Measurements from ENCODE around the gene PTGER1.
"Not testable (repeated sequence)": the region's sequence is repeated elsewhere in the genome, so short reads cannot be mapped to it uniquely, and the experiment has no call there.

Gene PTGER1

DNA sequence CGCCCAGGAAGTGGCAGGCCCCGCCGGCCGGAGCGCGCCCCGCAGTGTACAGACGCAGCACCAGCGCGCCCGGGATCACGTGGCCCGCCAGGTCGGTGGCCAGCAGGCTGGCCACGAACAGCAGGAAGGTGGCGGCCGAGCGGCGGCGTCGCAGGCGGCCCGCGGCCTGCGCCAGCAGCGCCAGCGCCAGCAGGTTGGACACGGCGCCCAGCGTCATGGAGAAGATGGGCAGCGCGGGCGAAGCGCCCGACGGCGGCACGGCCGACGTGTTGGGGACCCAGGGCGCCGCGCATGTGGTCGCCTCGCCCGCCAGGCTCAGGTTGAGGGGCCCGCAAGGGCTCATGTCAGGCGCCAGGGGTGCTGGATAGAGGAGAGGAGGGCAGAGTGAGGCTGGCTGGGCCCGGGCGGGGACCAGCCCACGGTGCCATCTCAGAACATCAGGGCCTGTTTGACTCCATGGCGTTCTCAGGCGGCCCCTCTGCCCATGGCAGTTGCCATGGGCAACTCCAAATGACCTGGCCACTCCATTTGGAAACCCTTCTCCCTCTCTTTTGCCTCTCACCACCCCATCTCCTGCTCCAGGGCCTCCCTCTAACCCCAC lies 1.1 kb downstream of the PTGER1 start:
- DNase-seq: peak in 1 of 2 experiments; percentile 27

DNA sequence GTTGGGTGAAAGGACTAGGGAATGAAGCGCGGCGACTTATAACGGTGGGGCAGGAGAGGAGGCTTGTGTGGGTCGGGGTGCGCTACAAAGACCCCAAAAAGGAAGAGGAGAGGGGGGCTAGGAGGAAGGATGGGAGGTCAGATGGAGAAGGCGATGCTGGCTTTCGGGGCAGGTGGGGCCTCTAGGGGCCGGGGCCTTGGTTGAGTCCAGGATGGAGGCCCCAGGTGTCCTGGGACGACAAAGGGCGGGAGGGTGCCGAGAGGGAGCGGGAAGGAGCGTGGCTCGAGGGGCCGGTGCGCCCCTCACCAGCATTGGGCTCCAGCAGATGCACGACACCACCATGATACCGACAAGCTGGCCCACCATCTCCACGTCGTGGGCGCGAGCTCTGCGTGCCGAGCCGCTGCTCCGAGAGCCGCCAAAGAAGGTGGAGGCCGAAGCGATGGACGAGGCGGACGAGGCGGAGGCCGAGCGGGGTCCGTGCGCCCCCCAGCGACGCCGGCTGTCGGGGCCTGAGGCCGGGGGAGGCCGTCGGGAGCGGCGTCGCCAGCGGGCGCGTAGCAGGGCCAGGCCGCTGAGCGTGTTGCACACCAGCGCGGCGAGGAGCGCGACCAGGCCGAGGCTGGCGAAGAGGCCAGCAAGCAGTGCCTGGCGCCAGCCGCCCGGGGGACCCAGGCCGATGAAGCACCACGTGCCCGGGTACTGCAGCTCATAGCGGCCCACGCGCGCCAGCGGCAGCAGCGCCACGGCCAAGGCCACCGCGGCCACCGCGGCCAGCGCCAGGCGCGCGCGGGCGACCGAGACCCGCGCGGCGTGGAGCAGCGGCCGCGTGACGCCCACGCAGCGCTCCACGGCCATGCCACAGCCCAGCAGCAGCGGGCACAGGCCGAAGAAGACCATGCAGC lies 1.8 kb downstream of the PTGER1 start:
- DNase-seq: no peak

DNA sequence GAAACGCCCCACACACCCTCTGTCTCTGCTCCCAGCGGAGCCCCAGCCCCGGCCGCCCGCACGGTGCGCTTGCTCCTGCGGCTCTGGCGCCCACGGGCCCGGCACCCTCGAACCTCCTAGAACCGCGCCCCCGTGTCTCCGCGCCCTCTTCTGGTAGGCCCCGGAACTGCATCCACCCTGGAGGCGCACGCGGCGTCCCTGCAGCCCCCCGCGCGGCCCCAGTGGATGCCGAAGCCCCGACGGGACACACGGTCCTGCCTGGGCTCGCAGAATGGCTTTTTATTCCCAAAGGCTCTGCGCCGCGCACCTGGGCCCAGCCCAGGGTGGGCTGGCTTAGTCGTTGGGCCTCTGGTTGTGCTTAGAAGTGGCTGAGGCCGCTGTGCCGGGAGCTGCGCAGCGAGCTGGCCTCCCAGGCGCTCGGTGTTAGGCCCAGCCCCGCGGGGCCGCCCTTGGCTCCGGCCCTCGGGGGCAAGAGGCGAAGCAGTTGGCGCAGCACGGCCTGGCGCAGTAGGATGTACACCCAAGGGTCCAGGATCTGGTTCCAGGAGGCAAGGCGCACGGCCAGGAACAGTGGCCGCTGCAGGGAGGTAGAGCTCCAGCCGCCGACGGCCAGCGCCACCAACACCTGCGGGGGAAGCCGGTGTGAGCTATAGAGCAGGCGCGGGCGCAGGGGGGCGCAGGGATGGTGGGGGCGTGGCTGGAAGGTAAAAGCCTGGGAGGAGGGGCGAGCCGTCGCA lies 2.8 kb downstream of the PTGER1 start:
- DNase-seq: peak; percentile 58 to 63

DNA sequence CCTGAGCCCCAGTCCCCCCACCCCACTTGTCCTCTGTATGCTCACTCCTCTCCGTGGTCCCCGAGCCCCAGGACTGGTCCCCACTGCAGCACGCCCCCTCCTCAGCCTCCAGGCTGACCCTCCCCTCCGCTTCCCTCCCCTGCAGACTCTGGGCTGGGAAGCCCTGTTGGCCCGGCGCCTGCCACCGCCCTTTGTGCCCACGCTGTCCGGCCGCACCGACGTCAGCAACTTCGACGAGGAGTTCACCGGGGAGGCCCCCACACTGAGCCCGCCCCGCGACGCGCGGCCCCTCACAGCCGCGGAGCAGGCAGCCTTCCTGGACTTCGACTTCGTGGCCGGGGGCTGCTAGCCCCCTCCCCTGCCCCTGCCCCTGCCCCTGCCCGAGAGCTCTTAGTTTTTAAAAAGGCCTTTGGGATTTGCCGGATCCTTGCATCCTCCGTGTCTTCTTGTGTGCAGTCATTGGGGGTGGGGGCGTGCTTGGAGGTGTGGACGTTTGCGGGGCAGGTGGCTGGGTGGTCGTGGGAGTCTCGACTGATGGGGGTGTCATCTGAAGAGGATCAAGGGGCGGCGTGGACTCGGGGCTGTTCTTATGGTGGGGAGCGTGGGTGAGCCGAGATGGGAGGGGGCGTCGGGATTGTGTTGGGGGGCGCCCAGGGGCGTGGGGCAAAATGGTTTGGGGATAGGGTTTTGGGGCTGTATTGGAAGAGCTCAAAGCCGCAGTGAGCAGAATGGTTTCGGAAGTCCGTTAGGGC lies 3.5 kb downstream of the PTGER1 start:
- DNase-seq: no peak

DNA sequence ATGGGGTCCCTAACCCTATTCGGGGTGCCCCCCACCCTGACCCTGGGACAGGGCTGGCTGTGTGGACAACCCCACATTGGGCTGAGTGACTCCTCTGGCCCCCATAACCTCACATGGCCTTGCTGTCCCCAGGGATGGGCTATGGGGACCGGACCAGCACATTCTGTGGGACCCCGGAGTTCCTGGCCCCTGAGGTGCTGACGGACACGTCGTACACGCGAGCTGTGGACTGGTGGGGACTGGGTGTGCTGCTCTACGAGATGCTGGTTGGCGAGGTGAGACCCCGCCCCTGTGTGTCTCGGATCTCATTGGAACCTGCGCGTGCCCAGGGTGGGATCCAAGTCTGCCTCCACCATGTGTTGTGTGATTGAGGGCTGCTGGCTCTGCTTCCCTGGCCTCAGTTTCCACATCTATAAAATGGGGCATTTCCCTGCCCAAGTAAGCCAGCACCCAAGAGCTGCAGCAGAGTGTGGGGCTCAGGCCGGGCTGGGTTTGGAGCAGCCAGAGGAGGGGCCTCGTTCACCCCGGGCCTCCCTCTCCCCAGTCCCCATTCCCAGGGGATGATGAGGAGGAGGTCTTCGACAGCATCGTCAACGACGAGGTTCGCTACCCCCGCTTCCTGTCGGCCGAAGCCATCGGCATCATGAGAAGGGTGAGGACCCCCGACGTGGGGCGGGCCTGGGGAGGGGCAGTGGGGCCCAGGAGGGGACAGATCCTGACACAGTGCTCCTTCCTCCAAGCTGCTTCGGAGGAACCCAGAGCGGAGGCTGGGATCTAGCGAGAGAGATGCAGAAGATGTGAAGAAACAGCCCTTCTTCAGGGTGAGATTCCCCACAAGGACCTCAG lies 4.9 kb downstream of the PTGER1 start:
- no peak for DNase-seq

DNA sequence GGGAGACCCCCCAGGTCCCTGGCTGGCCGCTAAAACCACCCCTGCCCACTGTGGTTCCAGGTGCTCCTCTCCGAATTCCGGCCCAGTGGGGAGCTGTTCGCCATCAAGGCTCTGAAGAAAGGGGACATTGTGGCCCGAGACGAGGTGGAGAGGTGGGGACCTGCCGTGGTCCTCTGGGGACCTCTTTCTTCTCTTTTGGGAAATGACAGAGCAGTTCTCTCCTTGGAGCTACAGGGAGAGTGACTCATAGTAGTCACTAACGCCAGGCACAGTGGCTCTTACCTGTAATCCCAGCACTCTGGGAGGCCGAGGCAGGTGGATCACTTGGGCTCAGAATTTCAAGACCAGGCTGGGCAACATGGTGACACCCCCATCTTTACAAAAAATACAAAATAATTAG lies 7.3 kb downstream of the PTGER1 start:
- DNase-seq: peak in 1 of 2 experiments; percentile 31

DNA sequence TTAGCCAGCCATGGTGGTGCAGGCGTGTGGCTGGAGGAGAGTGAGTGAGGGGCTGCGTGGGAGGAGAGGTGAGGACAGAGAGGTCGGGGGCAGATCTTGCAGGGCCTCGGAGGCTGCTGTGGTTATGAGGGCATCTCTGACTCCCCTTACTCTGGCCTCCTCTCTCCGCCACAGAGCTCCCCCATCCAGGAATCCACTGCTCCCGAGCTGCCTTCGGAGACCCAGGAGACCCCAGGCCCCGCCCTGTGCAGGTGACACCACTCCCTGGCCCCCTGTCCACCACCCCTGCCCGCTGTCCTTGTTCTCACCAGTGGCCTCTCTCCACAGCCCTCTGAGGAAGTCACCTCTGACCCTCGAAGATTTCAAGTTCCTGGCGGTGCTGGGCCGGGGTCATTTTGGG lies 7.8 kb downstream of the PTGER1 start:
- DNase-seq: no peak

DNA sequence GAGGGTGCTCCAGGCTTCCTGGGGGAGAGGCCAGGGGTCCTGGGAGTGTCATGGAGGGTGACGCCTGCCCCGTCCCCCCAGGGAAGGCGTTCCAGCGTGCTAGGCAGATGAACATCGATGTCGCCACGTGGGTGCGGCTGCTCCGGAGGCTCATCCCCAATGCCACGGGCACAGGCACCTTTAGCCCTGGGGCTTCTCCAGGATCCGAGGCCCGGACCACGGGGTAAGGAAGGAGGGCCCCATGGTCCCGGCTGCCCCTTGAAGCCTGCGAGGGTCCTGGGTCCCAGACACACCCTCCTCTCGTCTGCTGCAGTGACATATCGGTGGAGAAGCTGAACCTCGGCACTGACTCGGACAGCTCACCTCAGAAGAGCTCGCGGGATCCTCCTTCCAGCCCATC lies 11.4 kb downstream of the PTGER1 start:
- DNase-seq: no peak

DNA sequence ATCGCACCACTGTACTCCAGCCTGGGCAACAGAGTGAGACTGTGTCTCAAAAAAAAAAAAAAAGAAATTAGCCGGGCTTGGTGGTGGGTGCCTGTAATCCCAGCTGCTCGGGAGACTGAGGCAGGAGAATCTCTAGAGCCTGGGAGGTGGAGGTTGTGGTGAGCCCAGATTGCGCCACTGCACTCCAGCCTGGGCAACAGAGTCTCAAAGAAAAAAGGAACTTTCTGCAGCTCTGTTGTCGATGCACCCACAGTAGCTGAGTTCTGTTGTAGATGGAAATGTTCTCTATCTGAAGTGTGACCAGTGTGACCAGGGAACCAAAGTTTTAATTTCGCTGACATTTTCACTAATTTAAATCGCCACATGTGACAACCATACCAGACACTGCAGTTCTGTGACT lies 12.8 kb downstream of the PTGER1 start:
- not testable (repeated sequence) for DNase-seq

DNA sequence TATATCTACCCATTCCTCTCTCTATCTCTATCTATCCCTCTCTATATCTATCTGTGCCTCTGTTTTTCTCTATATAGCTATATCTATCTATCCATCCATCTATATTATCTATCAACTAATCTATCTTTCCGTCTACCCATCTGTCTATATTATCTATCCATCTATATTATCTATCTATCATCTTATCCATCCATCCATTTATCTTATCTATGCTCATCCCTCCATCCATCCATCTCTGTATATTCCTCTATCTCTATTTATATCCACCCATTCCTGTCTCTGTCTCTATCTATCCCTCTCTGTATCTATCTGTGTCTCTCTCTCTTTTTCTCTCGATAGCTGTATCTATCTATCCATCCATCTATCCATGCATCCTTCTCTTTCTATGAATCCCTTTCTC lies 14.2 kb downstream of the PTGER1 start:
- no peak for DNase-seq

DNA sequence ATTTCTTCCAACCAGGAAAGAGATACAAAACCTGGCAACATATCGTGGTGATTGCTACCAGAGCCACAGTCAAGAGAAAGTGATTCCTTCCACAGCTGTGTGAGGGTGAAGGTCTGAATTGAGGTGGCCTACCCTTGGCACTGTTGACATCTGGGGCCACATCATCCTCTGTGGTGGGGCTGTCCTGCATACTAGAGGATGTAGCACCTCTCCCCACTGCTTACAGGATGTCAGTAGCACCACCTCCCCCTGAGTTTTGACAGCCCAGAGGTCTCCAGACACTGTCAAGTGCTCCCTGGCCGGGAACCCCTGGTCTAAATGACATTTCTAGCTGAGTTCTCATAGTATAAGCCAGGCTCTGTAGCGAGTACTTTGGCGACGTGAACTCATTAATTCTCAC lies 15.5 kb downstream of the PTGER1 start:
- no peak for DNase-seq

DNA sequence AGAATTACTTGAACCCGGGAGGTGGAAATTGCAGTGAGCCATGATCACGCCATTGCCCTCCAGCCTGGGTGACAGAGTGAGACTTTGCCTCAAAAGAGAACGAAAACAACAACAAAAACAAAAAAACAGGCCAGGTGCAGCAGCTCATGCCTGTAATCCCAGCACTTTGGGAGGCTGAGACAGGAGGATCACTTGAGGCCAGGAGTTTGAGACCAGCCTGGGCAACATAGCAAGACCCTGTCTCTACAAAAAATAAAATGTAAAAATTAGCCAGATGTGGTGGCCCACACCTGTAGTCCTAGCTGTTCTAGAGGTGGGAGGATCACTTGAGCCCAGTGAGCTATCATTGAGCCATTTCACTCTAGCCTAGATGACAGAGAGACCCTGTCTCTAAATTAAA lies 22.9 kb downstream of the PTGER1 start:
- DNase-seq: not testable (repeated sequence)

DNA sequence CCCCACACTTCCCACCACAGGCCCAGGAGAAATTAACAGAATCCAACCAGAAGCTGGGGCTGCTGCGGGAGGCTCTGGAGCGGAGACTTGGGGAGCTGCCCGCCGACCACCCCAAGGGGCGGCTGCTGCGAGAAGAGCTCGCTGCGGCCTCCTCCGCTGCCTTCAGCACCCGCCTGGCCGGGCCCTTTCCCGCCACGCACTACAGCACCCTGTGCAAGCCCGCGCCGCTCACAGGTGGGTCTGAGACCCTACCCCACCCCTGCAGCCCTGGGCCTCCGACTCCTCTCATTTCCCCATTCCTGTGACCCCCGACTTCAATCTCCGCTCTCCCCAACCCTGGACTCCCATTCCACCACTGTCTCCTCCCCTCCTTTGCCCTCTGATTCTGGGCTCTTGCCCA lies 24.3 kb downstream of the PTGER1 start:
- DNase-seq: no peak

DNA sequence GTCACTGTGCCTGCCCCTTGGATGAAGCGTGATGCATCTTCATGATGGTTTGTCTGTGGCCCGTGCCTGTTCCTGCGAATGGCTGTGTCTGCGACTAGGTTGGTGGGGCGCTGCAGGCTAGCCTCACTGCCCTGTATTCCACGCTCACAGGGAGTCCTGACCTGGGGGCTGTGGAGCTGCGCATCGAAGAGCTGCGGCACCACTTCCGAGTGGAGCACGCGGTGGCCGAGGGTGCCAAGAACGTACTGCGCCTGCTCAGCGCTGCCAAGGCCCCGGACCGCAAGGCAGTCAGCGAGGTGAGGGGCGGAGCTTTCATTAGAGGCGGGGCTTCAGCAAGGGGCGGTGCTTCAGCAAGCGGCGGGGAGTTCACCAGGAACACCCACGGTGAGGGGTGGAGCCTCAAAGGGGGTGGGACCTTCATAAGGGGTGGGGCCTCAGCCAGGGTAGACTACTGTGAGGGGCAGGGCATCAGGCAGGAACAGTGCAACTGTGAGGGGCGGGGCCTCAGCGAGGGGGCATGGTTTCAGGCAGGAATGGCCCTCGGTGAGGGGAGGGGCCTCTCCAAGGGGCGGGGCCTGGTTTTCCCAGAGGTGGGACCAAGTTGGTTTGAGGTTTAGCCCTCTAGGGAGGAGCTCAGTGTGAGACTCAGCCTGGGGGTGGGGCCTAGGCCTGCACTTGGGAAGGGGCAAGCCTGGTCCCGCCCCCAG lies 24.8 kb downstream of the PTGER1 start:
- no peak for DNase-seq

DNA sequence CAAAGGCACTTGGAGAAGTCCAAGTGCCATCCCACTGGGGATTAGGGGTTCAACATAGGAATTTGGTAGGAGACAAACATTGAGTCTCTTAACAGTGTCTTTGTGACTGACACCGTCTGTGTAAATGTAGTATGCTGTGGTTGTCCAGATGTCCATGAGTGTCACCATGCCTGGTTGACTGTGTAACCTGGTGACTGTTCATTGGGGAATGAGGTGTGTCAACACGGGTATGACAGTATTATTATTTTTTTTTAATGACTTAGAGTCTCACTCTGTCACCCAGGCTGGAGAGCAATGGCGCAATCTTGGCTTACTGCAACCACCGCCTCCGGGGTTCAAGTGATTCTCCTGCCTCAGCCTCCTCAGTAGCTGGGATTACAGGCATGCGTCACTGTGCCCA lies 25.8 kb downstream of the PTGER1 start:
- DNase-seq: no peak

DNA sequence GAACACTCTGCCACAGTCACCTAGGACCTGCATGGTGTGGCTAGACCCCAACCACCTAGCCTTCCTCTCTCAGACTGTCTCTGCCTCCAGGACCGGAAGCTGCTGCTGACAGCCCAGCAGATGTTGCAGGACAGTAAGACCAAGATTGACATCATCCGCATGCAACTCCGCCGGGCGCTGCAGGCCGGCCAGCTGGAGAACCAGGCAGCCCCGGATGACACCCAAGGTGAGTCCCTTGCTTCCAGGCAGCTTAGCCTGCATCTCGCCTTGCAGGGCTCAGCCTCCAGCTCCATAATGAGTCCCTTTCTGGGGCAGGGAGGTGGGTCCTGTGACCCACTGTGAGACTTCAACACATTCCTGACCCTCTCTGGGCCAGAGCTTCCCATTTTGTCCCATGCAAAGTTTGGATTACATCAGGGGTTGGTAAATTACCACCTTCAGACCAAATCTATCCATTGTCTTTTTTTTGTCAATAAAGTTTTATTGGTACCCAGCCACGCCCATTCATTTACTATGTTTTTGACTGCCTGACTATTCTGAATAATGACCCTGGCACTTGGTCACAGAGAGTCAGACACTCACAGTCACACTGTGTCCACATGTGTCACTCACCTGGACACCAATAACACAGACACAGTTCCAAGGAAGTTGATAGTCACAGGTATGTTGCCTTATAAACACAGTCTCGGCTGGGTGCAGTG lies 28.7 kb downstream of the PTGER1 start:
- no peak for DNase-seq

DNA sequence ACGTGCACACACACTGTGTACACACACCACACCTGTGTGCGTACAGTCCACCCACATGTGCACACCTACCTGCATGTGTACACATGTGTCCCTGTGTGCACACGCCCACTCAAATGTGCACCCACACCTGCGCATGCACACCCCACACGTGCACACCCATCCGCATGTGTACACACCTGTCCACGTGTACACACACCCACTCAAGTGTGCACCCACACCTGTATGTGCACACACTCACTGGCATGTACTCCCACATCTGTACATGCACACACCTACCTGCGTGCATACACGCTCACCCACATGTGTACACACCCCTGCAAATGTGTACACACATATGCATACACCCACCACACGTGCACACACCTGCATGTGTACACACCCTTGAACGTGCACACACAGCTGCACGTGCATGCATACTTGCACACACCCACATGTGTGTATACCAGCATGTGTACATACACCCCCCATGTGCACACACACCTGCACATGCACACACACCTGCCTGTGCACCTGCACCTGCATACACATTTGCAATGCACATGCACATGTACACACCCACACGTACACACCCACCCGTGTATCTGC lies 31.4 kb downstream of the PTGER1 start:
- DNase-seq: no peak

DNA sequence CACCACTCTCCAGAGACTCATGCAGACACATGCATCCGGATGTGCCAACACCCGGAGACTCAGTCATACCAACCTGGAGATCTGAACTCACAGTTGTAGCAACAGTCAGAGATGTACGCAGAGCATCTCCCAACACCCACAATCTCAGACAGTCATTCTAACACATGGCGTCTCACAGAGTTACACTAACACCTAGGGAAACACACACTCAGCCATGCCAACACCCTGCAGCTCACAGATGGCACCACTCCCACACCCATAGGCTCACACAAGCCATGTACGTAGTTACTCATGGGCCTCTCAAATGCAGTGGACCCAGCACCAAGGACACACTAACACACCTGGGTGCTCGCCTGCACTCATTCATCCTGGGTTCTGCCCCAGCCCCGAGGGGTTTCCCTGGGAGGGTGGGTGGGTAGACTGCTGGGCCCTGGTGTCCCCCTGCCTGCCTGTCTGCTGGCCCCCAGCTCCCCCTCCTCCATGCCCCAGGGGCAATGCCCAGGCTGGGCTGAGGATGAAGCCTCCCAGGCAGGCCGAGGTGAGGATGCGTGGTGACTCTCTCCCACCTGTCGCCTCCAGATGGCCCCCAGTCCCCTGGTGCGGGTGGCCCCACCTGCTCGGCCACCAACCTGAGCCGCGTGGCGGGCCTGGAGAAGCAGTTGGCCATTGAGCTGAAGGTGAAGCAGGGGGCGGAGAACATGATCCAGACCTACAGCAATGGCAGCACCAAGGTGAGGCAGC lies 32.1 kb downstream of the PTGER1 start:
- DNase-seq: no peak
